ENCODE results near the gene MIER2.

The MIER2 gene

DNA sequence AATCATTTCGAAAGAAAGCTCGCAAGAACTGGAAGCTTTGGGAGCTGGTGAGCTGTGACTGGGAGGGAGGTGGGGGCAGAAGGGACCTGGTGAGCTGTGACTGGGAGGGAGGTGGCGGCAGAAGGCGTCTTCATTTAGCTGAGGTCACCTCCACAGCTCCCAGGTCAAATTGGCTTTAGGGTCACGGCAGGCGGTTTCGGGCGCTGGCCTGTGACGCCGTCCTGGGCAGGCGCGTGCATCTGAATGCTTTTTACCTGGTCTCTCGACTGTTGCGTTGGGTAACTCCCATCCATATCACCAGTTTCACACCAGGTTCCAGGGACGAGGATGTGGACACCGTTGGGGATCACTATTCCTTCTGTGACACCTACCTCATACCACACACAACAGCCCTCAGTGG, 35.2 kb upstream of the MIER2 start:
- no peak for DNase-seq (ENCODE audit: low read depth in 2 of 3, low spot score in 1 of 3)

DNA sequence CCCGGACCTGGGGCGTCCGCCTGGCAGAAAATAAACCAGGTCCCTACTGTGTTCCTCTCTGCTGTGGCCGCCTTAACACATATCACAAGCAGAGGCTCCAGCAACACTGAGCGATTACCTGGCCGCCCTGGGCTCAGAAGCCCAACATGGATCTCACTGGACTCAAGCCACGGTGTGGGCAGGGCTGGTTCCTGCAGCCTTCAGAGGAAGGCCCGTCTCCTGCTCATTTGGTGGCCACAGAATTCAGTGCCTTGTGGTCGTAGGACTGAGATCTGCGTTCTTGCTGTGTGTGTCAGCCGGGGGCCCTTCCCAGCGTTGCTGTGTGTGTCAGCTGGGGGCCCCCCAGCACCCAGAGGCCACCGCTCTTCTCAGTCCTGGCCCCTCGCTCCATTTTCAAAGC, 34.1 kb upstream of the MIER2 start:
- DNase-seq (ENCODE audit: low read depth in 2 of 3, low spot score in 1 of 3) = no peak

DNA sequence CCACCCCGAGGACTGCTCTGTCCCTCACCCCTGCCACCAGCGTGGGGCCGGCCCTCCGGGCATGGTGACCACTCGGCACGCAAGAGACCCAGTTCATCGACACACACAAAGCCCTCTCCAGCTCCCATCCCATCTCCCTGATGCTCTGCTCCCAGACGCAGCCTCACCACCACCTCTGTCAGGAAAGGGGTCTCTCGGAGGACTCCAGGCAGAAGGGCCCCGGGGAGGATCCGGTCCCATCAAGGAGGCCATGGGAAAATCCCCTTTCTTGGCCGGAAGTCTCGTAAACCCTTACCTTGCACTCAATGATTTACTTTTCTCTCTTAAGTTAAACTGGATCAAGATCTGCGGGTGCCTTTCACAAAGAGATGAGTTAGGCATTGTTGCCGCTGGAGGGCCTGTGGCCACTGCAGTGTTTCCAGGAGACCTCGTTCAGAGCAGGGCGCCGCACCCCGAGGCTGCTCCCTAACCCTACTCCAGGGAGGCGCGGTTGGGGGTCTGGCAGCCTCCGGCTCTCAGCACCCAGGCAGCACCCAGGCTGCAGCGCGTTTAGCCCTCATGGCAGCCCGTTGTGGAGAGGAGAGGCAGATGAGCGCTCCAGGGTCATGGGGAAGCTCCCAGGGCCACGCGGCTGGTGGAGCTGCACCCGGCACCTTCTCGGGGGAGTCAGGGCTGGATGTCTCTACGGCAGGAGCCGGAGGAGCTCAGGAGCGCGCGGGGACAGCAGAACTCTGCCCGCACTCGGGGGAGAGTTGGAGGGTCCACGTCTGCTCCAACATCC, 33.4 kb upstream of the MIER2 start:
- DNase-seq (ENCODE audit: low read depth in 2 of 3, low spot score in 1 of 3) = no peak

DNA sequence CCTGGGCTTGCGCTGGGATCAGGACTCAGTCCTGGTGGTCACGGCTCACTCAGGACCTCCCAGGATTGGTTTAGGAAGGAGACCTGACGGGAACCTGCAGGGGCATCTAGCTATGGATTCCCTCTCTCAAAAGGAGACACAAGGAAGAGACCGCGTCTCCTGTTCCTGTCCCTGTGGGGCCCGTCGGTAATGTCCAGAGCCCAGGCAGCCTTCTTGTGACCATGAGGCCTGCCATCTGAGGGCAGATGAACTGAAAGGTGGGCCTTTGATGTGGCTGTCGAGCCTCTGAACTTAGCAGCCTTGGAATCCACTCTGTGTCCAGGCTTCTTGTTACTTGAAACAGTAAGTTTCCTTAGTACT, 31.5 kb upstream of the MIER2 start:
- no peak for DNase-seq (ENCODE audit: low read depth in 2 of 3, low spot score in 1 of 3)

DNA sequence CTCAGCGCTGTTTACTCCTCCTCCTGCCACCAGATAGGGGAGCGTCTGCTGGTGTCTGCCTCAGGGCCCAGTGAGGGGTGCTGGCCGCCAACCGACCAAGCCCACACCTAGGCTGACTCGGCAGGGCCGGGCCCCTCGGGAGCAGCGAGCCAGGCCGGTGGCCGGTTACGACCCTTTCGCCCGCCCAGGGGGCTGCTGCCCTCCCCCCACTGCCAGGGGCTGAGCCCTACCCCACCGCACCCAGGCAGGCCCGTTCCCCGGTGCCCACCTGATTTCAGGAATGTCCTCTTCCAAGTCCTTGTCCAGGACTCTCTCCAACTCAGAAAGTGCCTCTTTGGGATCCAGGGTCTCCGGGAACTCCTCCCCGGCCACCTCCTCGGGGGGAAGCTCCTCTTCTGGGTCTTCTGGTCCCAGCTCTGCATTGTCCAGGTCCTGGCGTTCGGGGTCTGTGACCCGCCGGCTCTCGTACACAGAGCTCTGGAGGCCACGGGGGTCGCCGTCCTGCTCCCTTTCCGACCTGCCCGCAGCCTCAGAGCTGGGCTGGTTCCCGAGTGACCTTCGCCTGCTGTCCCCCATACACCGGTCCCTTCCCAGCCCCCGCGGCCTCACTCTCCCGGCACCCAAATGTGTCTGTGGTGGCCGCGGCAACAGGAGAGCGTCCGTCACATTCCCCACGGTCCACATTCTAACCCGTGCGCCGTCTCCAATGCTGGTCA, 31.0 kb upstream of the MIER2 start:
- DNase-seq (ENCODE audit: low read depth in 2 of 3, low spot score in 1 of 3) = no peak

DNA sequence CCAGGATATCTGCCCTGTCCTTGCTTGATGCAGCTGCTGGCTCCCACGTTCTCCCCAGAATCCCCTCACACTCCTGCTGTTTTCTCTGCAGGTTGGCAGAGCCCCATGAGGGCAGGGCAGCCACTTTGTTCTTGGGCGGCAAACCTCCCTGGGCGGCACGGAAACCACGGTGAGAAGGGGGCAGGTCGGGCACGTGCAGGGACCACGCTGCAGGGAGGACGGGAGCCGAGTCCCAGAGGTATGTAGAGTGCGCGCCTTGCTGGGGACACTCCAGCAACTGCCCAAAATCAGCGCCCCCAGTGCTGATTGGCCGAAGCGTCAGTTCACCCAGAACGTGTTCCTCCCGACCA, 30.3 kb upstream of the MIER2 start:
- DNase-seq (ENCODE audit: low read depth in 2 of 3, low spot score in 1 of 3) = no peak

DNA sequence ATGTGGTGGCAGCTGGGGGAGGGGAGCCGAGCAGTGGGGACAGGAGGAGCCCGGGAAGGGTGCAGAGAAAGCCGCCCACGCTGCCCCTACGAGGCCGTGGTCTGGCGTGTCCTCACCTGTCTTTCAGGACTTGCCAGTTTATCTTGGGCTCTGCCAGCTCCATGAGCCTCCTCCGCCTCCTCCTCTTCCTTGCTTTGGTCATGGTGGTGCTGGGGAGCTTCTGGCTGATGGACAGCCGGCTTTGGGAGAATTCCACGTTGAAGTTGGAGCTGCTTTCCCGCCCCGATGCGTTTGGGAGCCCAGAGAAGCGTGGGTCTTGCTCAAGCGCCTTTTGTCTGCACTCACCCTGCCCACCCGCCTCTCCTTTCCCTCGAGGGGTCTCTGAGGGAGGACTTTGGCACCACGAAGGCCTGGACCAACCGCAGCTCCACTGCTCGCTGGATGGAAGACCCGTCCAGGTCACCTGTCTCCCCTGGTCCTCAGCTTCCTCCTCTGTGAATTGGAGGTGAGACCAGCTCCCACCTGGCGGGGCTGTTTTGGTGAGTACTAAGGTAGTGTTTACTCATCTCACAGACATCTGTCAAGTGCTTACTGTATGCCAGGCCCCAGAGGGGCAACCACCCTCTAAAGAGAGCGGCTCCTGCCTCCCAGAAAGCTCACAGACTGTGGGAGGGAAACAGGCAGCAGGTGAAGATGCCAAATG, 29.7 kb upstream of the MIER2 start:
- no peak for DNase-seq (ENCODE audit: low read depth in 2 of 3, low spot score in 1 of 3)

DNA sequence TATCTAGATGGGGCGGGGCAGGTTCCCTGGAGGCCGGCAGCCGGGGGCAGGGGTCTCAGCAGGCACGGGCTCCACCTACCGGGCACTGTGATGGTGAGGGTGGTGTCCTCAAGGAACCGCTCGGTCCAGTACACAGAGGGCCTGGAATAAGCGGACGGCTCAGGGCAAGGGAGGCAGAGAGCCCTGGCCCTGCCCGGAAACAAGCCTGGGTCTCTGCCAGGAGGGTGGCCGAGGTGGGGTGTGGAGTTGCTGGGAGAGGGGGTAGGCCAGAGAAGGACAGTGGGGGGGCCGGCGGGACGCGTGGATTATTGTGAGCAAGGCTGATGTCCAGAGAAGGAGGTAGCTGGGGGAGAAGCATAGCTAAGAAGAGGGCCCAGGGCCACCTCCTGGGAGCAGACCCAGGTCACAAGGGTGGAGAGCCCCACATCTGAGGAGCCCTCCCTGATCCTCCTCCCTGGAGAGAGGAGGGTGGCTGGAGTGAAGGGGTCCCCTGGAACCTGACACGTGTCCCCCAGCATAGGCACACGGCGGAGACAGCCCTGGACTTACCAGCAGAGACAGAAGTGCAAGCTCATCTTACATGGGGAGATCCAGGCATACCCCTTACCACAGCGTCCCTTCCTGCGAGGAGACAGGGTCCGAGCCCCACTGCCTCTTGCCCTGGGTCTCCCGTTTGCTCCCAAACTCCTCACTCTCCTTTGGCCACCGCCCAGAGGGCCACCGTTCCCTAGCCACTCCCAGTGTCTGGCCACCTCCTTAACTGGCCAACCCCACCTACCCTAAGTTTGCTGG, 29.0 kb upstream of the MIER2 start:
- no peak for DNase-seq (ENCODE audit: low read depth in 2 of 3, low spot score in 1 of 3)

DNA sequence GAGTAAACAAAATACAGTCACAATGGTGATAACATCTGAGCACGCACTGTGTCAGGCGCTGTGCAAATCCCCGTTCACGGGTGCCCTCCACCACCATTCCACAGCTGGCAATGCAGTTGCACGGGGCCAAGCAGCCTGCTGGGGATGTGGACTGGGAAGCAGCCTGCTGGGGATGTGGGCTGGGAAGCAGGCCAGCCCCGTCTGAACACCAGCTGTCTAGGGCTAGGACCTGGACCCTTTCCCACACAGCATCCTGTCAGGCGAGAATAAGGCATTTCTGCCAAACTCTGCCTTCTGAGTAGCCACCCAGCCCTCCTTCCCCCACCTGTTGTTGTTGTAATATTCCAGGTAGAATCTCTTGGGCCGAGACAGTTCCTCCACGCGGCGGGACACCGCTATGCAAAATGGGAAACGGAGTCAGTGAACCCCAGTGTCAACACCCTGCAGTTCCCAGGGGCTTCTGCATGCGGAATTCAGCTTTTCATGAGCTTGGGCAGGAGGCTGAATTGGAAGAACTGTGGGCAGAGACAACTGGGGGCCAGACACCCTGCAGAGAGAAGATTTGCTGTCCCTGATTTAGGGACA, 27.8 kb upstream of the MIER2 start:
- DNase-seq (ENCODE audit: low read depth in 2 of 3, low spot score in 1 of 3) = no peak

DNA sequence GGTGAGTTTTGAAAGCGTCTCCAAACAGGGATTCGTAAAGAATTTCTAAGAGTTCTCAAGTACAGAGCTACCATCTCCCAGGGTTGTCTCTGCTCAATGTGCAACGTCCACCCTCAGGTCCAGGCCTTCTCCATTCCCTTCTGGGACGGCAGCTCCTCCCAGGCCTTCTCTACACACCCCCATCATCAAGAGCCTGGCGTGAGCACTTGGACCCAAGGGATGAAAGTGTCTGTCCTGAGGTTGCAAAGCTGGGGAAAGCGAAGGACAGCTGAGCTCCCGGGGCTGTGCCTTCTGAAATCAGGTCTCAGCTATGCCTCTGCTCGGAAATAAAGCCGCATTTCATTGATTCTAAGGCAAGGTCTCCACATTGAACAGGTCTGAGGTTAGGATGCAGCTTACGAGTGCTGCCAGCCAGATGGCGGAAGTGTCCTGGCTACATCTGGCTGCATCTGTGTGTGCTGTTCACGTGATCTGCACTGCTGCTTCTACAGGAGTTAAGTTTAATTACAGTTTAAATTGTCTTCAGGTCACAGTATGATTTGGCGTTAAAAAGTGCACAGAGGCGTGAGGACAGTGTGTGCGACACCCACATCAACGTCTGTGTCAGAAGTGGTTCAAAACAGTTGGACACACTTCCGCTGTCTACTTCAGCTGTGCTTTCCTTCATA, 27.0 kb upstream of the MIER2 start:
- DNase-seq (ENCODE audit: low read depth in 2 of 3, low spot score in 1 of 3) = no peak

DNA sequence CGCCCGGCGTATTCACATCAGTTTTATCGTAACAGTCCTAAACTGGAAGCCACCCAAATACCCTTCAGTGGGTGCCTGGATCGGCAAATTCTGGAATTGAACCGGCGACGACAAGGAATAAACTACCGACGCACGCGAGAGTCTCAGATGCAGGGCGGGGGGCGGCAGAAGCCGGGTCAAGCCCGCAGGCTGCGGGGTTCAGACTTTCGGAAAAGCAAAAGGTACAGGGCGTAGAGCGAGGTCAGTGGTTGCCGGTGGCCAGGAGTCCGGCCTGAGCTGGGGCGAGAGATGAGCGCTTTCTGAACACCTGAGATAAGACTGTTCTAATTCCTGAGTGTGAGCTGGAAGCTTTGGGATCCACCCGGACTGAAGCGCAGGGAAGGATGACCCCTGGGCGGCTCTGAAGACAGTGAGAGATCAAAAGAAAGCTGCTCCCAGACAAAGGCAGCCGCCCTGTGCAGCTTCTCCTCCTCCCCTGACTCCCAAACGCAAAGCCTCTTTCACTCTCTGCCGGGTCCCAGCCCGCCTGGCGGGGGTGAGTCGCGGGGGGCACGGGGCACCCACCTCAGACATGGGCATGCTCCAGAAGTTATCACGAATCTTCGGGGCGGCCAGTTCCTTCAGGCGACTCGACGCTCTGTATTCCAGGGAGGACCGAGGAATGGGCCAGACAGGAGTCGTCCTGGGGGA, 26.2 kb upstream of the MIER2 start:
- DNase-seq (ENCODE audit: low read depth in 2 of 3, low spot score in 1 of 3) = no peak

DNA sequence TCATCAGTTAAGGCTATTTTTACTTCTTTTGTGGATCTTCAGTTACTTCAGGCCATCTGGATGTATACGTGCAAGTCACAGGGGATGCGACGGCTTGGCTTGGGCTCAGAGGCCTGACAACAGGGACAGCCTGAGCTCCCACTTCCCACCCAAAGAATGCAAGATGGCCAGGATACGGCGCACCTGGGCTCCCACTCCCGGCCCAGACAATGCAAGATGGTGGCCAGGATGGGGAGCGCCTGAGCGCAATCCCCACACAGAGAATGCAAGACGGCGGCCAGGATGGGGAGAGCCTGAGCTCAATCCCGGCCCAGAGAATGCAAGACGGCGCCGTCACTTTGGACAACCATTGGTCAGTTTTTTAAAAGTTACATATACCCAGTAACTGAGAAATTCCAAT, 25.3 kb upstream of the MIER2 start:
- no peak for DNase-seq (ENCODE audit: low read depth in 2 of 3, low spot score in 1 of 3)

DNA sequence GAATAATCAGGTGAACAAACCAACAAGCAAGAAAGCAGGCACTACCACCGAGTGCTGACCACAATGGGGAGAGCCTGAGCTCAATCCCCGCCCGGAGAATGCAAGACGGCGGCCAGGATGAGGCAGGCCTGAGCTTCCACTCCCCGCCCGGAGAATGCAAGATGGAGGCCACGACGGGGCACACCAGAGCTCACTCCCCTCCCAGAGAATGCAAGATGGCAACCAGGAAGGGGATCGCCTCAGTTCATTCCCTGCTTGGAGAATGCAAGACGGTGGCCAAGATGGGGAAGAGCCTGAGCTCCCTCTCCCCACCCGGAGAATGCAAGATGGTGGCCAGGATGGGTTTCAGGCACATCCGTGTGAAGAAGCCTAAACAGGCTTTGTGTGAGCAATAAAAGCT, 24.7 kb upstream of the MIER2 start:
- no peak for DNase-seq (ENCODE audit: low read depth in 2 of 3, low spot score in 1 of 3)

DNA sequence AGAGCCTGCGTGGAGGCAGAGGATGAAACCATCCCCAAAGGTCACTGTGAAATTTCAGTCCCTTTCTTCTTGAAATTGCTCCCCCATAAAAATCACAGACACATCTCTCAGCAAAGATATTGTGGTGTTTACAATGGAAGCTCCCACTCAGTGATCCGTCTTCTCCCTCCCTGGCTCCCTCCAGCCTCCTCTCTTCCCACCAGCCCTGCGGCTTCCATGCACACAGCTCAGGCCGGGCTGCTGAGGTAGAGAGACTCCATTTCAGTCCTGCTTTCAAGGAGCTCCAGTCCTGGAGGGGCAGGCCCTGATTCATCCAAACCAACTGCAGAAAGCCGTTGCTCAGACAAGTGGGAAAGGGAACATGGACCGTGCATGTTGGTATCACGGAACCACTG, 24.0 kb upstream of the MIER2 start:
- DNase-seq (ENCODE audit: low read depth in 2 of 3, low spot score in 1 of 3) = no peak

DNA sequence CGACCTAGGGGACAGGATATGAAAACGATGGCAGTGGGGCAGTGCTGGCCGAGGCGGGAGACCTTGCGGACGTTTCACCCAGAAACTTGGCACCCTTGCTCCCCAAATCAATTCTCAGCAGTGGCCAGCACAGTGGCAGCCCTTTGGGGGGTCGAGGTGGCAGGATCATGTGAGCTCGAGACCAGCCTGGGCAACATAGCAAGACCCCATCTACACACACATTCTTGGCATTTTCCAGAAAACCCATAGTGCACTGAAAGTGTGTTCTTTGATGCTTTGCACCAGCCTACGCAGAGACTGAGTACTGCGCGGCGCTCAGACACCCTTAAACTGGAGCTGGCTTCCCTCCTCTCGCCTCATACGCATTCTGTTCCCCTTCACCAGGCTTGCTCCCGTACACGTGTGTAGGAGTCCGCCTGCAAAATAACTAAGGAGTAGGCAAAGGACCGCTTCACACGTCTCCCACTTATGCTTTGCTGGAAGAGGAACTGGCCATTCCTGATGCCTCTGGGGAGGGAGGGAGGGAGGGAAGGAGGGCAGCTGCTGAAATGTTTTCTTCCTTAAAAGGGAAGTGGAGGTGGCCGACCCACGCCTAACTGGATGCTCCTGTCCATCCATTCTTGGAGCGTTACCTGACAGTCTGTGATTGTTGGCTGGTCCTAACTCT, 23.5 kb upstream of the MIER2 start:
- DNase-seq (ENCODE audit: low read depth in 2 of 3, low spot score in 1 of 3) = no peak

DNA sequence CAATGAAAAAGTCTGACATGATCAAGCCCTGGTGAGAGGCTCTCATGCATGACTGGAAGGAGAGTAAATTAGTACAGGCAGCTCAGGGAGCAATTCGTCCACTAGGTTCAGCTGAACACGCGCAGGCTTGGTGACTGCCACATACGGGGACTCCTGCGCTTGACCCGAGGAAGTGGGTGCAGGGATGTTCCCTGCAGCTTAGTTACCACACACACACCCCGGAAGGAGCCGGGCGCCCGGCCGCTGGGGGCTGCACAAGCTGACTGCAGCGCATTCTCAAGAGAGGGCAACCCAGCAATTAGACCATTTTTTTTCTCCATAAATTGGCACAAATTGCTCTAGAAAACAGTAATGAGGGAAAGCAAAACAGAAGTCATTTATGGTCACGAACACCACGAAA, 23.0 kb upstream of the MIER2 start:
- DNase-seq (ENCODE audit: low read depth in 2 of 3, low spot score in 1 of 3) = no peak

DNA sequence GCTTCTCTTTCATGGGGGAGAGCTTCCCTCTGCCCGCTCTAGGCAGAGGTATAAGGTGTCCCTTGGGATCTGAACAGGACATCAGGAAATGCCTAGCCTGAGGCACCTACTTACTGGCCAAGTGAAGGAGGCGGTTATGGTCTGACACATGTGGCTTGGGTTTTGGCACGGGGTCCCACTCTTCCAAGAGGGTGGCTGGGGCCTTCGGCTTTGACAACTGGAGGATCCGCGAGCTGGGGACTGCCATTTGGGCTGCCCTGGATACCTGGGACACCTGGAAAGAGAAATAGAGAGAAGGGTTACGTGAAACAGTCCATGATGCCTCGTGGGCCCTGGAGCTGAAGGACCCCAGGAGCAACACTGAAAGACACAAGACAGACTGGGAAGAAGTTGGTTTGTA, 22.4 kb upstream of the MIER2 start:
- DNase-seq (ENCODE audit: low read depth in 2 of 3, low spot score in 1 of 3) = no peak

DNA sequence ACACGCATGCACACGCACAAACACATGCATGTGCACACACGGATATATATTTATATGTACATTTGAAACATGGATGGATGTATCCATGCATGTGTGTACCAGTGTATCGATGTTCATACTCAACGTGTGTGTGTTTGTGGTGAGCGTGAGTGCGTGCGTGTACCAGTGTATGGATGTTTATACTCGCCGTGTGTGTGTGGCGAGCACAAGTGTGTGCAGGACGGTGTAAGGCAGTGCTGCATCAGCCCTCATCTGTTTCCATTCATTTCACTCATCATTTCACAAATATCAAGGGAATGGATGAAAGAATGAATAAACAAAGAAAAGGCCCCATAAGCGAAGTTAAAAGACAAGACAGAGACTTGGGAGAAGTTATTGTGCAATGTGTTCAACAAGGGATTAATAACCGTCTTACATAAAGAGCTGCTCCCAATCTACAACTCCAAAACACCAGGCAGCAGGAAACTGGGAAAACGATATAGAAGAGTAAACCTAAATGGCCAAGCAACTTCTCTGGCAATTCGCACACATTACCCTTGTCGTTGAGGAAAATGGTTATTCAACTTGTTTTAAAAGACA, 21.7 kb upstream of the MIER2 start:
- no peak for DNase-seq (ENCODE audit: low read depth in 2 of 3, low spot score in 1 of 3)

Measured in stimulated activated CD4-positive, alpha-beta T cell treated with anti-CD3 and anti-CD28 coated beads, Interleukin-12 subunit alpha, Interleukin-12 subunit beta, amount 100 ng/mL, for 48 hours (primary cell).